Skin epidermis (tissue), 12 donors: Measurements from ENCODE around the gene POLRMT.
"Not testable (repeated sequence)": the region's sequence is repeated elsewhere in the genome, so short reads cannot be mapped to it uniquely, and the experiment has no call there.

Experiments
- H3K27ac ChIP-seq, 21 experiments: fragments of 200-600 bp; sonication (generic) in 11 of 21; one replicate each; pipeline ENCODE4 v1.5.0; 2020; ENCODE audit warnings: mild to moderate bottlenecking in 3 of 21, inconsistent platforms in 2 of 21, moderate library complexity in 2 of 21
- H3K4me3 ChIP-seq, 7 experiments: fragments of 200-600 bp; sonication (generic) in 2 of 7; one replicate each; pipeline ENCODE4 v1.5.0; 2020; ENCODE audit warnings: inconsistent platforms in 2 of 7, mild to moderate bottlenecking in 2 of 7, moderate library complexity in 1 of 7

The POLRMT gene

GRCh38 chr19:633068-633785 is at the start of gene POLRMT:
POLRMT (minus strand) TSS chr19:633537; CDS start chr19:633512, 25 bp downstream.
- Histone ChIP-seq H3K27ac (peak within 1 kb of the TSS; percentile 57 to 88 (median 81)), H3K4me3 (peak within 1 kb of the TSS; percentile 53 to 90 (median 77))

- H3K4me3 ChIP-seq = no peak overlapping the region
- no peak overlapping the region for H3K27ac ChIP-seq
Measured at GRCh38 chr19:682678-683320, 49.5 kb upstream of the POLRMT start.

- H3K27ac ChIP-seq = peak overlapping the region in 19 of 21 experiments; percentile 9 to 99 (median 90)
- peak overlapping the region; percentile 18 to 87 (median 67) for H3K4me3 ChIP-seq
Measured at GRCh38 chr19:681029-682019, 48.0 kb upstream of the POLRMT start.

- Histone ChIP-seq H3K27ac (peak overlapping the region; percentile 82 to 99 (median 92)), H3K4me3 (peak overlapping the region; percentile 47 to 87 (median 67))
Measured at GRCh38 chr19:680287-681028, 47.1 kb upstream of the POLRMT start.

GRCh38 chr19:679418-680286 is 46.3 kb upstream of the POLRMT start:
- peak overlapping the region; percentile 82 to 99 (median 92) for H3K27ac ChIP-seq

GRCh38 chr19:678791-679388 is 45.6 kb upstream of the POLRMT start:
- Histone ChIP-seq H3K4me3 (peak overlapping the region in 3 of 7 experiments; percentile 47 to 87 (median 58)), H3K27ac (peak overlapping the region in 14 of 21 experiments; percentile 85 to 99 (median 94))

More at GRCh38 chr19:679418-680286, 46.3 kb upstream of the POLRMT start:
- H3K4me3 ChIP-seq = peak overlapping the region; percentile 47 to 87 (median 67)

- peak overlapping the region in 6 of 7 experiments; percentile 20 to 43 (median 38) for H3K4me3 ChIP-seq
- H3K27ac ChIP-seq = peak overlapping the region in 17 of 21 experiments; percentile 42 to 99 (median 72)
Measured at GRCh38 chr19:677601-678436, 44.5 kb upstream of the POLRMT start.

GRCh38 chr19:677201-677600 is 43.9 kb upstream of the POLRMT start:
- H3K4me3 ChIP-seq = peak overlapping the region; percentile 20 to 43 (median 38)

GRCh38 chr19:676339-677105 is 43.2 kb upstream of the POLRMT start, which contains the start of gene FSTL3:
FSTL3 (plus strand) TSS chr19:676392; CDS start chr19:676424, 32 bp downstream.
- Histone ChIP-seq H3K27ac (peak within 1 kb of the TSS in 19 of 21 experiments; percentile 34 to 99 (median 71)), H3K4me3 (peak within 1 kb of the TSS; percentile 20 to 43 (median 38))

More at GRCh38 chr19:677201-677600, 43.9 kb upstream of the POLRMT start:
- H3K27ac ChIP-seq = peak overlapping the region in 19 of 21 experiments; percentile 34 to 99 (median 71)

GRCh38 chr19:676007-676338 is 42.6 kb upstream of the POLRMT start:
- H3K4me3 ChIP-seq = peak overlapping the region in 4 of 7 experiments; percentile 32 to 43 (median 38)

GRCh38 chr19:674282-675151 is 41.2 kb upstream of the POLRMT start:
- Histone ChIP-seq H3K27ac (peak overlapping the region in 8 of 21 experiments; percentile 18 to 99 (median 54)), H3K4me3 (no peak overlapping the region)

More at GRCh38 chr19:676007-676338, 42.6 kb upstream of the POLRMT start:
- peak overlapping the region in 9 of 21 experiments; percentile 17 to 99 (median 60) for H3K27ac ChIP-seq

- Histone ChIP-seq H3K4me3 (no peak overlapping the region), H3K27ac (no peak overlapping the region)
Measured at GRCh38 chr19:670609-671075, 37.3 kb upstream of the POLRMT start.

- not testable (repeated sequence) for H3K4me3 ChIP-seq, H3K27ac ChIP-seq
Measured at GRCh38 chr19:668675-669434, 35.5 kb upstream of the POLRMT start.
